K562 (cell line): Measurements from ENCODE around the gene CALHM2. TPM values are rescaled to one million over a fixed set of nuclear protein-coding genes. Genes with fewer than 3 reads are reported as not detected.

Experiments
- ATAC-seq: fragments of 200-7000 bp; cut with Tn5 transposase; 3 replicates; pipeline ENCODE4 v1.9.1; 2020; ENCODE audit warnings: moderate library complexity
- BruUV-seq: library from RNA; stranded (reverse); fragments of 400-500 nt; replicated peaks from 2 replicates; lab custom pipeline; 2021; lab: Mats Ljungman, UMichigan
- CTCF ChIA-PET: fragments of 300-600 bp; formaldehyde crosslinking; extraction: SDS; loops from one replicate; lab custom pipeline; 2021; ENCODE audit warnings: low intra/inter-chr PET ratio; lab: Yijun Ruan, JAX
- POLR2A ChIA-PET: fragments of 300-600, 350-650 bp; sonication (Branson Sonifier 250); formaldehyde crosslinking; extraction: SDS; loops from one replicate; lab custom pipeline; 2021; ENCODE audit warnings: antibody characterized with exemption, inconsistent platforms; lab: Yijun Ruan, JAX
- DNase-seq, 4 experiments: peaks; one replicate each; pipeline versions ENCODE4 v3.0.0 to v3.0.0-alpha.2; 2011 to 2018; ENCODE audit warnings: low spot score in 3 of 4, mixed read lengths in 3 of 4; ENCODE audit errors: extremely low read depth in 1 of 4
- FAIRE-seq: peaks from 2 replicates; lab custom pipeline; 2011; peaks lifted over from hg19 to GRCh38; lab: Jason Lieb, UNC
- H2AFZ ChIP-seq: 2 replicates; pipeline ENCODE4 v1.6.0; 2011; ENCODE audit warnings: low read depth, low read length, control low read depth, inconsistent platforms
- H3K27ac ChIP-seq: fragments of 200-600 bp; 3 replicates; pipeline ENCODE4 v1.8.0; 2011; ENCODE audit warnings: low read depth, mild to moderate bottlenecking, control low read depth, inconsistent platforms, low read length, moderate library complexity, mixed read lengths; ENCODE audit errors: extremely low read depth
- H3K27me3 ChIP-seq, 2 experiments: fragments of 300-600 bp in 1 of 2; 2 replicates in 1 of 2; 3 replicates in 1 of 2; pipeline versions ENCODE4 v1.6.0 to v1.8.0; 2011; ENCODE audit warnings: inconsistent platforms in 2 of 2, low read length in 2 of 2, mild to moderate bottlenecking in 1 of 2, mixed read lengths in 1 of 2, moderate library complexity in 1 of 2; ENCODE audit not compliant: control insufficient read depth in 2 of 2, insufficient read depth in 2 of 2
- H3K36me3 ChIP-seq: fragments of 300-600 bp; 3 replicates; pipeline ENCODE4 v1.8.0; 2011; ENCODE audit warnings: mild to moderate bottlenecking, low read length, inconsistent platforms; ENCODE audit not compliant: control insufficient read depth, insufficient read depth
- H3K4me1 ChIP-seq, 2 experiments: fragments of 200-600 bp in 1 of 2; replicated peaks in 1 of 2; 2 replicates in 1 of 2; 3 replicates in 1 of 2; pipeline versions ENCODE4 v1.5.1 to v1.8.0; 2011; ENCODE audit warnings: inconsistent platforms in 2 of 2, low read length in 2 of 2, mild to moderate bottlenecking in 1 of 2, mixed read lengths in 1 of 2, moderate library complexity in 1 of 2; ENCODE audit not compliant: control insufficient read depth in 2 of 2, insufficient read depth in 2 of 2
- H3K4me2 ChIP-seq: 2 replicates; pipeline ENCODE4 v1.6.1; 2011; ENCODE audit warnings: low read length, control low read depth, inconsistent platforms, mixed read lengths; ENCODE audit not compliant: insufficient read depth
- H3K4me3 ChIP-seq: fragments of 200-600 bp; sonication (generic), shearing (Covaris generic); 2 replicates; pipeline ENCODE4 v1.5.1; 2016; ENCODE audit warnings: control low read depth, inconsistent platforms
- H3K79me2 ChIP-seq: fragments of 200-600 bp; 3 replicates; pipeline ENCODE4 v1.8.0; 2011; ENCODE audit warnings: low read length, inconsistent platforms; ENCODE audit not compliant: control insufficient read depth, insufficient read depth
- H3K9ac ChIP-seq, 2 experiments: 2 replicates each; pipeline versions ENCODE4 v1.6.0 to v1.6.1; 2011; ENCODE audit warnings: low read depth in 2 of 2, low read length in 2 of 2, control low read depth in 1 of 2, inconsistent platforms in 1 of 2, mild to moderate bottlenecking in 1 of 2, mixed read lengths in 1 of 2; ENCODE audit not compliant: insufficient read depth in 1 of 2
- H3K9me1 ChIP-seq: one replicate; pipeline ENCODE4 v1.6.0; 2011; ENCODE audit warnings: inconsistent platforms, mild to moderate bottlenecking, low read length, moderate library complexity; ENCODE audit not compliant: control insufficient read depth, insufficient read depth
- H3K9me3 ChIP-seq: replicated peaks from 2 replicates; pipeline ENCODE4 v1.5.1; 2011; ENCODE audit warnings: low read depth, low read length, inconsistent platforms; ENCODE audit not compliant: control insufficient read depth, insufficient read depth
- H4K20me1 ChIP-seq: replicated peaks from 2 replicates; pipeline ENCODE4 v1.6.1; 2011; ENCODE audit warnings: low read length, inconsistent platforms, mixed read lengths; ENCODE audit not compliant: control insufficient read depth, insufficient read depth
- EHMT2 ChIP-seq: fragments of 450-650 bp; IDR thresholded peaks from 2 replicates; pipeline ENCODE4 v1.6.1; 2018; ENCODE audit warnings: antibody characterized with exemption
- HMGN3 ChIP-seq: IDR thresholded peaks from 2 replicates; pipeline ENCODE4 v1.6.1; 2011; ENCODE audit warnings: borderline replicate concordance, low read depth, mild to moderate bottlenecking, mixed read lengths, low read length; ENCODE audit not compliant: insufficient read length; ENCODE audit errors: extremely low read depth
- JUN ChIP-seq, 2 experiments: sonication (generic) in 1 of 2; formaldehyde crosslinking in 1 of 2; IDR thresholded peaks; 2 replicates each; pipeline versions ENCODE4 v1.6.1 to v1.8.0; 2012 to 2022; ENCODE audit warnings: borderline replicate concordance in 2 of 2, mild to moderate bottlenecking in 2 of 2, improper control_type of control experiment in 1 of 2, low read depth in 1 of 2, low read length in 1 of 2, missing genetic modification reagents in 1 of 2
- MCM5 ChIP-seq: fragments of 450-650 bp; IDR thresholded peaks from 2 replicates; pipeline ENCODE4 v1.6.1; 2016; ENCODE audit warnings: low read depth
- SLC30A9 ChIP-seq: fragments of 250-450 bp; sonication (Bioruptor Pico); IDR thresholded peaks from 2 replicates; pipeline ENCODE4 v1.8.0; 2022; ENCODE audit warnings: mild to moderate bottlenecking, moderate library complexity
- ZNF12 ChIP-seq: sonication (generic); formaldehyde crosslinking; IDR thresholded peaks from 2 replicates; pipeline ENCODE4 v1.4.0; 2020; ENCODE audit warnings: mild to moderate bottlenecking, missing genetic modification reagents
- WGBS: fragments of 100-300 bp; shearing (Covaris generic); methylation state at CpG from one replicate; pipeline ENCODE4 v1.1.6; 2016; ENCODE audit warnings: low coverage, mixed read lengths; ENCODE audit not compliant: insufficient coverage; ENCODE audit errors: missing lambda C conversion rate; 5-methylcytosine and 5-hydroxymethylcytosine counted together
- in situ Hi-C: fragments of 300-500 bp; cut with MboI; formaldehyde crosslinking; loops from 4 replicates; pipeline ENCODE4 v1.15.0; 2018; ENCODE audit warnings: inconsistent platforms, mixed read lengths
- intact Hi-C: fragments of 100-400 bp; cut with micrococcal nuclease; formaldehyde crosslinking; loops from 2 replicates; pipeline ENCODE4 v1.14.2; 2022
- polyA plus RNA-seq, 8 experiments: library from polyadenylated mRNA; depleted of rRNA in 4 of 8; stranded (reverse) in 5 of 8; unstranded in 3 of 8; fragments of >200 nt; fragmentation: Nextera tagmentation in 2 of 8; fragmentation: Illumina TruSeq in 1 of 8; extraction: Ambion mirVana in 2 of 8; extraction: Trizol in 1 of 8; gene quantifications; 2 replicates each; pipeline versions ENCODE4 v1.2.1 to v1.2.3, GENCODE V29; 2011 to 2014; ENCODE audit warnings: inconsistent platforms in 1 of 8, missing spikeins in 1 of 8
- total RNA-seq, 7 experiments: library from RNA; depleted of rRNA in 6 of 7; stranded (reverse); fragments of >200 nt in 6 of 7; fragmentation: Illumina TruSeq in 2 of 7; extraction: Trizol in 2 of 7; gene quantifications; 2 replicates each; pipeline versions ENCODE4 v1.2.1 to v1.2.3, GENCODE V29; 2011 to 2021; ENCODE audit warnings: low replicate concordance in 1 of 7
- TF ChIP-seq, protein P1 (sequence below): sonication (generic); formaldehyde crosslinking; IDR thresholded peaks from 2 replicates; pipeline ENCODE4 v1.8.0; 2022; ENCODE audit warnings: mild to moderate bottlenecking, missing genetic modification reagents
- TF ChIP-seq, protein P2 (sequence below): fragments of 250-450 bp; sonication (Bioruptor Pico); IDR thresholded peaks from 2 replicates; pipeline ENCODE4 v1.9.0; 2021; ENCODE audit warnings: mild to moderate bottlenecking, inconsistent platforms
- TF ChIP-seq, protein P3 (sequence below): fragments of 250-450 bp; sonication (Bioruptor Pico); IDR thresholded peaks from 2 replicates; pipeline ENCODE4 v1.8.0; 2022; ENCODE audit warnings: moderate library complexity, mild to moderate bottlenecking, inconsistent platforms

CALHM2 gene
- total and polyA plus RNA-seq, 9 of the 15 experiments (the other 6 are each of a cell fraction or from before 2014, with no cell fraction given), result 0.08 to 0.14 (median 0.13) TPM; not detected in 6

DNA sequence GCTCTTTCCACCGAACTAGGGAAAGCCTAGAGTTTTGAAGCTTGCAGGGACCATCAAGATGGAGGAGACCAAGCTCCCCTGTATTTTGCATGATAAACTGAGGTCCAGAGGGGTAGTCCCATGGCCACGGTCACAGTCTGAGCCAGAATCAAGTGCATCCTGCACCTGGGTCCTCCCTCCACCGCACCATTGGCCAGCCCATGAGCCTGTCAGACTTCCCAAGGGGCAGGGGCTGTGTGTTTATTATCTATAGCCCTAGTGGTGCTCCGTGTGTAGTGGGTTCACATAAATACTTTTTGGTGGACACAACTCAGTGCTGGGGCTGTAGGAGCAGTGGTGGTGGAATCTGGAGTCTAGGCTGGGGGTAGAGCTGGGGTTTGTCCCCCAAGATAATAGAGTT is 23.3 kb upstream of the CALHM2 start (continued):
- TF ChIP-seq, protein P1, sequence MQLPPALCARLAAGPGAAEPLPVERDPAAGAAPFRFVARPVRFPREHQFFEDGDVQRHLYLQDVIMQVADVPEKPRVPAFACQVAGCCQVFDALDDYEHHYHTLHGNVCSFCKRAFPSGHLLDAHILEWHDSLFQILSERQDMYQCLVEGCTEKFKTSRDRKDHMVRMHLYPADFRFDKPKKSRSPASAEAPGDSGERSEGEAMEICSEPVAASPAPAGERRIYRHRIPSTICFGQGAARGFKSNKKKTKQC, result no peak

DNA sequence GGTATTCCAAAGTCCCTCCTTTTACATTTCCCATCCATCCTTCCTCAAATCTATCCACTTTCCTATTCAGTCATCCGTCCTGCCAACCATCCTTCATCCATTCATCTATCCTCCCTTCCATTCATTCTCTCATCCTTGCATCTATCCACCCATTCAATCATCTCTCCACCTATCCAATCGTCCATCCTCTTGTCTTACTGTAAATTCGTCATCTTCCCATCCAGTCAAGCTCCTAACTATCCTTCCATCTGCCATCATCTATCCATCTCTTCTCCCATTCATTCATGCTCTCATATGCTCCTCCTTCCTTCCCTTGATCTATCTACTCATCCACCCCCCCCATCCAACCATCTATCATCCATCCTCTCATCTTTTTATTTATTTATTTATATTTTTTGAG is 21.9 kb upstream of the CALHM2 start:
- 19% methylated on average over 3 of the region's 3 CpGs for WGBS
- ATAC-seq, result no peak
- POLR2A ChIA-PET, result no interaction called here

DNA sequence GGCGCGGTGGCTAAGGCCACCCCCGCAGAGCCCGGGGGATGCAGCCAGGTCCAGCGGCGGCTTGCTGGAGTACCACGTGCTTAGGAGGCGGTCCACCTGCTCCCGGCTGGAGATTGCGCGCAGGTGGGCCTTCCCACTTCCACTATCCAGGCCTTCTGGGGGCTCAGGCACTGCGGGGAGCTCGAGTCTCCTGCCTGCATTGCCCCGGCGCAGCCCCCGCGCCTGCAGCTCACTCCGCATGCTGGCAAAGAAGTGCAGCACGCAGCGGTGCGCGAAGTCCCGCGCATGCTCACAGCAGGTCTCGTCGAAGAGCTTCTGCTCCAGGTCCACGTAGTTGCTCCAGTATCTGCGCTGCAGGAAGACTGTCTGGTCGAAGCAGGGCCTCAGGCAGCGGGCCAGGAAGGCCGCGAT is 21.1 kb upstream of the CALHM2 start:
- no peak for FAIRE-seq
- Histone ChIP-seq H3K4me2 (no peak overlapping the region), H4K20me1 (no peaks in the 10 kb centered on the region; the same call in 1 of the 2 replicates), H3K4me1 (peaks cover 10 to 12% of the 10 kb centered on the region in 2 experiments; a peak in 3 of 5 replicates), H3K36me3 (no peaks in the 10 kb centered on the region), H2AFZ (no peak overlapping the region), H3K9me1 (no peaks in the 10 kb centered on the region), H3K9ac (peak overlapping the region in 1 of 2 experiments; percentile 35; a peak in 1 of 4 replicates), H3K79me2 (no peaks in the 10 kb centered on the region), H3K9me3 (no peaks in the 10 kb centered on the region), H3K27ac (no peak overlapping the region), H3K27me3 (peaks cover 0 to 10% of the 10 kb centered on the region in 2 experiments; a peak in 1 of 5 replicates), H3K4me3 (no peak overlapping the region)
- intact Hi-C loops (no loop called here), in situ Hi-C loops (no loop called here)
- BruUV-seq, result no TSS peak
- no peak for ATAC-seq
- no peak for DNase-seq
- ChIA-PET CTCF (no interaction called here), POLR2A (interaction anchor here (0.6 kb wide), 1 partner anchor 122 kb away, joined by 3 read pairs; the partner anchor contains the start of gene PCGF6)
- WGBS, result 74% methylated on average over 20 of the region's 32 CpGs
- TF ChIP-seq MCM5 (no peak), HMGN3 (no peak), SLC30A9 (CRISPR knock-in tag) (no peak), ZNF12 (CRISPR knock-in tag) (no peak)
- TF ChIP-seq, protein P2, sequence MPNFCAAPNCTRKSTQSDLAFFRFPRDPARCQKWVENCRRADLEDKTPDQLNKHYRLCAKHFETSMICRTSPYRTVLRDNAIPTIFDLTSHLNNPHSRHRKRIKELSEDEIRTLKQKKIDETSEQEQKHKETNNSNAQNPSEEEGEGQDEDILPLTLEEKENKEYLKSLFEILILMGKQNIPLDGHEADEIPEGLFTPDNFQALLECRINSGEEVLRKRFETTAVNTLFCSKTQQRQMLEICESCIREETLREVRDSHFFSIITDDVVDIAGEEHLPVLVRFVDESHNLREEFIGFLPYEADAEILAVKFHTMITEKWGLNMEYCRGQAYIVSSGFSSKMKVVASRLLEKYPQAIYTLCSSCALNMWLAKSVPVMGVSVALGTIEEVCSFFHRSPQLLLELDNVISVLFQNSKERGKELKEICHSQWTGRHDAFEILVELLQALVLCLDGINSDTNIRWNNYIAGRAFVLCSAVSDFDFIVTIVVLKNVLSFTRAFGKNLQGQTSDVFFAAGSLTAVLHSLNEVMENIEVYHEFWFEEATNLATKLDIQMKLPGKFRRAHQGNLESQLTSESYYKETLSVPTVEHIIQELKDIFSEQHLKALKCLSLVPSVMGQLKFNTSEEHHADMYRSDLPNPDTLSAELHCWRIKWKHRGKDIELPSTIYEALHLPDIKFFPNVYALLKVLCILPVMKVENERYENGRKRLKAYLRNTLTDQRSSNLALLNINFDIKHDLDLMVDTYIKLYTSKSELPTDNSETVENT (CRISPR knock-in tag), result no peak
- TF ChIP-seq, protein P3, sequence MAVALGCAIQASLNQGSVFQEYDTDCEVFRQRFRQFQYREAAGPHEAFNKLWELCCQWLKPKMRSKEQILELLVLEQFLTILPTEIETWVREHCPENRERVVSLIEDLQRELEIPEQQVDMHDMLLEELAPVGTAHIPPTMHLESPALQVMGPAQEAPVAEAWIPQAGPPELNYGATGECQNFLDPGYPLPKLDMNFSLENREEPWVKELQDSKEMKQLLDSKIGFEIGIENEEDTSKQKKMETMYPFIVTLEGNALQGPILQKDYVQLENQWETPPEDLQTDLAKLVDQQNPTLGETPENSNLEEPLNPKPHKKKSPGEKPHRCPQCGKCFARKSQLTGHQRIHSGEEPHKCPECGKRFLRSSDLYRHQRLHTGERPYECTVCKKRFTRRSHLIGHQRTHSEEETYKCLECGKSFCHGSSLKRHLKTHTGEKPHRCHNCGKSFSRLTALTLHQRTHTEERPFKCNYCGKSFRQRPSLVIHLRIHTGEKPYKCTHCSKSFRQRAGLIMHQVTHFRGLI (CRISPR knock-in tag), result no peak

More for the DNA sequence above, 21.9 kb upstream of the CALHM2 start:
- no peaks in the 10 kb centered on the region for H3K79me2 ChIP-seq
- TF ChIP-seq JUN (IDR thresholded peaks at IDR 0.05; ENCODE audit: borderline replicate concordance, low read depth, low read length) (no peak), JUN (CRISPR knock-in tag; IDR thresholded peaks at IDR 0.05; ENCODE audit: borderline replicate concordance) (no peak), EHMT2 (0 out of 2 replicates have a peak, but pooled peaks have one; percentile 10)
- no peak overlapping the region for H3K9ac ChIP-seq
- no peak overlapping the region for H3K27ac ChIP-seq
- in situ Hi-C loops (no loop called here), intact Hi-C loops (no loop called here)
- CTCF ChIA-PET, result no interaction called here
- BruUV-seq, result no TSS peak
- H3K36me3 ChIP-seq, result no peaks in the 10 kb centered on the region
- H3K9me3 ChIP-seq, result no peaks in the 10 kb centered on the region
- no peak overlapping the region for H3K4me2 ChIP-seq
- FAIRE-seq (no peak), DNase-seq (no peak)
- H3K27me3 ChIP-seq, result peaks cover 0 to 7% of the 10 kb centered on the region in 2 experiments; a peak in 1 of 5 replicates
- H3K4me1 ChIP-seq, result peaks cover 10 to 19% of the 10 kb centered on the region in 2 experiments; a peak in 3 of 5 replicates
- H3K9me1 ChIP-seq, result no peaks in the 10 kb centered on the region
- H3K4me3 ChIP-seq, result no peak overlapping the region
- no peaks in the 10 kb centered on the region; the same call in 1 of the 2 replicates for H4K20me1 ChIP-seq
- no peak overlapping the region for H2AFZ ChIP-seq
